HEK293T (cell line): ENCODE measurements around the gene NOD2.

Source experiments
- ARNT ChIP-seq: fragments of 450-650 bp; IDR thresholded peaks from 2 replicates; pipeline ENCODE4 v1.6.1; 2017; ENCODE audit warnings: mild to moderate bottlenecking
- BHLHE40 ChIP-seq: fragments of 450-650 bp; IDR thresholded peaks from 2 replicates; pipeline ENCODE4 v1.6.1; 2016; ENCODE audit warnings: mild to moderate bottlenecking, moderate library complexity, borderline replicate concordance
- ELF4 ChIP-seq: fragments of 450-650 bp; IDR thresholded peaks from 2 replicates; pipeline ENCODE4 v1.6.1; 2017; ENCODE audit warnings: antibody characterized with exemption
- FOXA1 ChIP-seq: fragments of 450-650 bp; IDR thresholded peaks from 2 replicates; pipeline ENCODE4 v1.6.1; 2016; ENCODE audit warnings: mild to moderate bottlenecking
- FOXK2 ChIP-seq: fragments of 450-650 bp; IDR thresholded peaks from 2 replicates; pipeline ENCODE4 v1.6.1; 2016; ENCODE audit warnings: mild to moderate bottlenecking
- FOXM1 ChIP-seq: fragments of 450-650 bp; IDR thresholded peaks from 2 replicates; pipeline ENCODE4 v1.6.1; 2017; ENCODE audit warnings: mild to moderate bottlenecking, borderline replicate concordance
- HDGF ChIP-seq: fragments of 450-650 bp; IDR thresholded peaks from 2 replicates; pipeline ENCODE4 v1.6.1; 2017; ENCODE audit warnings: antibody characterized with exemption, borderline replicate concordance
- LEF1 ChIP-seq: fragments of 450-650 bp; IDR thresholded peaks from 2 replicates; pipeline ENCODE4 v1.6.1; 2017; ENCODE audit warnings: mild to moderate bottlenecking, borderline replicate concordance
- NFRKB ChIP-seq: fragments of 450-650 bp; IDR thresholded peaks from 2 replicates; pipeline ENCODE4 v1.6.1; 2016; ENCODE audit warnings: mild to moderate bottlenecking, moderate library complexity
- PKNOX1 ChIP-seq: fragments of 450-650 bp; IDR thresholded peaks from 2 replicates; pipeline ENCODE4 v1.6.1; 2016
- SP1 ChIP-seq: fragments of 450-650 bp; IDR thresholded peaks from 2 replicates; pipeline ENCODE4 v1.6.1; 2017
- SUZ12 ChIP-seq: fragments of 450-650 bp; IDR thresholded peaks from 2 replicates; pipeline ENCODE4 v1.6.1; 2016; ENCODE audit warnings: mild to moderate bottlenecking
- ZNF384 ChIP-seq: fragments of 450-650 bp; IDR thresholded peaks from 2 replicates; pipeline ENCODE4 v1.6.1; 2016

- TF ChIP-seq FOXM1 = no peak
- no peak for TF ChIP-seq BHLHE40
- no peak for TF ChIP-seq FOXK2
- TF ChIP-seq ZNF384 = no peak
- TF ChIP-seq ARNT = no peak
- no peak for TF ChIP-seq SP1
- no peak for TF ChIP-seq ELF4
- TF ChIP-seq PKNOX1 = no peak
- TF ChIP-seq HDGF = no peak
- TF ChIP-seq NFRKB = no peak
- TF ChIP-seq LEF1 = no peak
- TF ChIP-seq FOXA1 = no peak
- no peak for TF ChIP-seq SUZ12
Measured at GRCh38 chr16:50674831-50675230, 18.6 kb upstream of the NOD2 start.
